Stimulated activated CD4-positive, alpha-beta T cell treated with anti-CD3 and anti-CD28 coated beads, TNF-alpha, amount 100 ng/mL, for 1 hour (primary cell): ENCODE data around the gene MICALL2.
A peak's percentile ranks its signal among the peaks of the same experiment; 100 is the strongest.

ENCODE experiments used
- DNase-seq, 3 donors: peaks; one replicate each; pipeline ENCODE4 v3.0.0-alpha.2; 2020; ENCODE audit warnings: low read depth in 3 of 3, low spot score in 1 of 3

MICALL2 gene

DNA sequence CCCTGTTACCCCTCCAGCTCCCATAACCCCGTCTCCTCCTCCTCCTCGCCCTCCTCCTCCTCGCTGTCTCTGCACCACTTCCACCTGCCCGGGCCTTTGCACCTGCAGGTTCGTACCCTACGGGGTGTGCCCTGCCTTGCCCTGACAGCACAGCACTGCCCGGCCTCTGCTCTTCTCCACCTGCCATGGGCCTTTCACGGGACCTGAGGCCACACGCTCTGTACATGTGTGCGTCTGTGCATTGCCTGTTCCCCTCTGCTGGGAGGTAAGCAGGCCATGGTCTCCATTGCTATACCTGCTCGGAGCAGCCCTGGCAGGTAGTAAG lies 40.0 kb downstream of the MICALL2 start:
- DNase-seq, result no peak

DNA sequence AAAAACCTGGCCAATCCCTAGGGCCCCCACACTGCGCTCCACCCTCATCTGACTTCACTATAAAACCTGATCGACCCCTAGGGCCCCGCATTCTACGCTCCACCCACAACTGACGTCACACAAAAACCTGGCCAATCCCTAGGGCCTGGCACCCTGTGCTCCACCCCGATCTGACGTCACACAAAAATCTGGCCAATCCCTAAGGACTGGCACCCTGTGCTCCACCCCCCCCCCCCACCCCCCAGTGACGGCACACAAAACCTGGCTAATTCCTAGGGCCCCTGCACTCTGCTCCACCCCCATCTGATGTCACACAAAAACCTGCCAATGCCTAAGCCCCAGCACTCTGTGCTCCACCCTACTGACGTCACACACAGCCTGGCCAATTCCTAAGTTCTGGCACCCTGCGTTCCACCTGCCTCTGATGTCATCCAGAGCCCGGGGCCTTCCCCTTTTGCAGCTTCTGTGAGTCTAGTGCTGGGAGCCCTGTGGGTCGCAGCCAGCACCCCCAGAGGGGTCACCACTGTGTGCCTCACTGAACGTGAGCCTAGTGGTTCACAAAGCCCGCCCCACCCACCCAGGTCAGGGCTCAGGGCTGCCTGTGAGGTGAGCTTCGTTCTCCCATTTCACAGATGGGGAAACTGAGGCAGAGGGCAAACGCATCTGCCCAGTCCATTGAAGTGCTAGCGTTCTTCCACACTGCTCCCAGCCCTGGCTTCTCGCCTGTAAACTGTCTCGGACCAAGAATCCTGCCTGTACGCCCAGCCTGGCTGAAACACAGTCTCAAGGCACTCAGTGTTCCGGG lies 40.6 kb downstream of the MICALL2 start:
- DNase-seq, result no peak

DNA sequence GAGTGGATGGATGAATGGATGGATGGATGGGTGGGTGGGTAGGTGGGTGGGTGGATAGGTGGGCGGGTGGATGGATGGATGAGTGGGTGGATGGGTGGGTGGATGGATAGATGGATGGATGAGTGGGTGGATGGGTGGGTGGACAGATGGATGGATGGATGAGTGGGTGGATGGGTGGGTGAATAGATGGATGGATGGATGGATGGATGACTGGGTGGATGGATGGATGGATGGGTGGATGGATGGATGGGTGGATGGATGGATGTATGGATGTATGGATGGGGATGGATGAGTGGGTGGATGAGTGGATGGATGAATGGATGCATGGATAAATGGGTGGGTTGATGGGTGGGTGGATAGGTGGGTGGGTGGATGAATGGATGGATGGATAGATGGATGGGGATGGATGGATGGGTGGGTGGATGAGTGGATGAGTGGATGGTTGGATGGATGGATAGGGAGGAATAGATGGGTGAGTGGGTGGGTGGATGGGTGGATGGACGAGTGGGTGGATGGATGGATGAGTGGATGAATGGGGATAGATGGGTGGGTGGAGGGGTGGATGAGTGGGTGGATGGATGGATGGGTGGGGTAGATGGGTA lies 43.8 kb downstream of the MICALL2 start:
- no peak for DNase-seq

DNA sequence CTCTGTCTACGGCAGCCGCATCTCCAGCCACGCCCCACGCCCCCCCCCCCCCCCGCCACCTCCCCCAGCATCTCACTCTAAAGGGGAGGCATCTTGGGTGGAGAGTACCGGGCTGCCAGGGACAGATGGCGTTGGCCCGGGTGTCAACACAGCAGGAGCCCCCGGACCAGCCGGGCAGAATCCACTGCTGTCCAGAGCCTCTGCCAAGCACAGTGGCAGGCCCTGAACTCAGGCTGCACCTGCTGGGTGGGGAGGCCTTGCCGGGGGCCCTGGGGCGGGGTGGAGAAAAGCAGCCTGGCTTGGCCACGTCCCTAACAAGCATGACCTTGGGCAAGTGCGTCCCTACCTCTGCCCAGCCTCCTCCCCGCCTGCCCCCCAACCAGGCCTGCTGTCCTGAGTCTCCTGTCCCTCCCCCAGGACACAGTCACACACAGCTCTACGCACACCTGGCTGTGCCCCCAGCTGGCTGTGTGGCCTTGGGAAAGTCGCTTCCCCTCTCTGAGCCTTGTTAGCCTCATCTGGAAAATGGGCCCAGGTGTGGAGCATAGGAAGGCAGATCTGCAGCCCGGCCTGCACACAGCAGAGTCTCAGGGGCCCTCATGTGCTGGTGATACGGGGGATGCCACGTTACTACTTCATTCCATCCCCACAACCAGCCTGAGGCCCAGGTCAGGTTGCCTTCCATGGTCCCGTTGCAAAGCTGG lies 45.2 kb downstream of the MICALL2 start:
- no peak for DNase-seq

DNA sequence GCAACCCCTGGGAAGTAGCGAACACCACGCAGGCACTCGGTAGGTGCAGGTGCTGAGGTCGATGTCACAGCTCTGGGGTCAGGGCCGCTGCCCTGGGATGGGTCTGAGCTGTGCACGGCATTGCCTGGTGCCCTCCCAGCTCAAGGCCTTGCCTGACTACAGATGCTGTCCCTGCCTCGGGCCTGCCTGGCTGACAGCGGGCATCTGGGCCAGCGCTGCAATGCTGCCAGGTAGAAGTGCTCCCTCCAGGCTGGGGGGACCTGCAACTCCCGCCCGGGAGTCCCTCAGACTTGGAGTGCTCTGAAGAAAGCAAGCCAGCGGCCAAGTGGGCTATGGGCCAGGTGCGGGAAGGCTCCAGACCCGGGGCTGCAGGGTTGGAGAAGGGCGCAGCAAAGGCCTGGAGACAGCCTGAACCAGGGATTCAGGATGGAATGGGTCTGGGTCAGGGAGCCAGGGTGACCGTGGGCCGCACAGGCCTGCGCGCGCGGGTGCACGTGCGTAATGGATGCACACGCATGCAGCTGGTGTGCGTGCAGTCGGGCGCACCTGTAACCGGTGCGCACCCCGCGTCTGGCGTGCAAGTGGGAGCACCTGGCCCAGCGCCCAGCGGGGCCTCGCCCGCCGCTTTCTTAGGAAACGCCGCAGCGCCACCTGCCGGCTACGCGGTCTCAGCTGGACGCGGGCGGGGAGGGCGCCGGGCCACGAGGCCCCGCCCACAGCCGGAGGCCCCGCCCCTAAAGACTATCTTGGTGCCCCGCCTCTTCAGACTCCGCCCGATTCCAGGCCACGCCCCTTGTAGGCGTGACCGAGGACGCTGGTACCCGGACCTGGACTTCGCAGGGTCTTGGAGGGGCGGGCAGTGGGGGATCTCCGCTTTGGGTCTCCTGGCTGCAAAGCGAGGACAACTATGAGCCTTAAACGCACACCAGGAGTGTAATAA lies 46.7 kb downstream of the MICALL2 start:
- peak; percentile 67 to 93 (median 78) for DNase-seq

DNA sequence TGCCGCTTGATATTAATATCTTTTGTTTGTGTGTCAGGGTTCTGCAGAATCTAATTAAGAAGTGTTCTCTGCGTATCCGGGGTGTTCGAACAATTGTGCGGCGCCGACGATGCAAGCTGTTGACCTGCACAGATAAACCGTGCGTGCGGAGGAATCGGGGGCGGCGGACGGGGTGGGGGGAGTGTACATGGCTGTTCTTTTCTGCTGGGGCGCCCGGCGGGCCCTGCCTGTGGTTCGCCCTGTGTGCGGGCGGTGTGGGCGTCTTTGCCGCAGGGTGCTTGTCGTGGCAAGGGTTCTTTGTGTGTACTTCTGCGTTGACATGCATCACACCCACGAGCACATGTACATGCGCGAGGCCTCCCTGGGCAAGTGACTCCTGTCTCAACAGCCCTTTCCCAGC lies 47.9 kb downstream of the MICALL2 start:
- DNase-seq, result no peak

DNA sequence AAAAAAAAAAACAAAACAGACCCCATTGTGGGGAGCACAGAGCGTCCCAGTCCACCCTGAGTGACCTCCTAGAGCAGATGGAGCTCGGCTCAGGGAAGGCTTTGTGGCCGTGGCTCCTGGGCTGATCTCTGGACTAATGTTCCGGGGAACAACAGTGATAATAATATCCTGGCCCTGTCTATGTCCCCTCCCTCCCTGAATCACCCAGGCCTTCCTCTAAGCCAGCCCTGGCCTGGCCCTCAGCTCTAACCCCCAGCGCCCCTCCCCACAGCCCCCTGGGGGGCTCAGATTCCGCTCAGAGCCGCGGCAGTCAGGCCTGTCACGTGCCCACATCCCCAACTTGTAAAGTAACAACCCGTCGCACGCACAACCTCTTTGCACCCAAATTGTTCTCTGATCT lies 48.3 kb downstream of the MICALL2 start:
- no peak for DNase-seq

DNA sequence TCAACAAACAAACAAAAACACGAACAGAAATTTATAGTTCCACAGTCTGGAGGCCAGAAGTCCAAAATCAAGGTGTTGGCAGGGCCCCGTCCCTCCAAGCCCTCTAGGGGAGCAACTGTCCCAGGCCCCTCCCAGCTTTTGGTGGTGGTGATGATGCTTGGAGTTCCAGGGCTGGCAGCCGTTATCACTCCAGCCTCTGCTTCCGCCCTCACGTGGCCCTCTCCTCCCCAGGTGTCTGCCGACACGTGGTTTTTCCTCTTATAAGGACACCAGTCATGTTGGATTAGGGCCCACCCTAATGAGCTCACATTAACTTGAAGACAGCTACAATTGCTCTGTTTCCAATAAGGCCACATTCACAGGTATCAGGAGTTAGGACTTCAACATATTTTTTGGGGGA lies 49.7 kb downstream of the MICALL2 start:
- DNase-seq, result no peak

DNA sequence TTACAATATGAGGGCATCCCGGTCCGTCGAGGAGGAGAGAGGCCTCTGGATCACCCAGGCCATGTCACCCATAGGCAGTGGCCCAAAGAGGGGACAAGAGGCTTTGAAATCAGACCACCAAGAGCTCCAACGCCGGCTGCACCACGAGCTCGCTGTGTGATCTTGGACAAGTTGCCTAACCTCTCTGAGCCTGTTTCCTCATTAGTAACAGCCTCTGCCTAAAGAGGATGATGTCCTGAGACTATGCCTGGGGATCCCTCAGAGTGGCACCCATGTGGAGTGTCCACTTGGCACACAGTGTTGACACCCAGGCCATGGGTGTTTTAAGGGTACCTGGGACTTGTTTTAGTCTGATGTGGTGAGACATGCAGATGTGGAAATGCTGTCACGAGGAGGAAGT lies 50.8 kb downstream of the MICALL2 start:
- no peak for DNase-seq

DNA sequence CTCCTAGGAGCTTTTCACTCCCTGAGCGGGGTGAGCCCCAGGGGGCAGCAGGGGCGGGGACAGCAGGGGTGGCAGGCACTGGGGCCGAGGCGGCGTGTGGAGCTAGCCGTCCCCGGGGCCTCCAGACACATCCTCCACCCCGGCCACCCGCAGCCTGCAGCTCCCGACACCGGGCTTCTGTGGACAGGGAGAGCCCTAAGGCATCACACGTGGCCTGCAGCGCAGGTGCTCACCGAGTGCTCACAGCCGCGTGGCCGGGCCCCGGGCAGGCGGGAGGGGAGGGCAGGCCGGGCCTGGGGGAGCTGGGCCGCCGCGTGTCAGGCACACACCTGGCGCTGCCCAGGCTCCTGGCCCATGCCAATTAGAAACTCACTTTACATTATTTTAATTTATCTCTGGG lies 51.4 kb downstream of the MICALL2 start:
- DNase-seq, result no peak

DNA sequence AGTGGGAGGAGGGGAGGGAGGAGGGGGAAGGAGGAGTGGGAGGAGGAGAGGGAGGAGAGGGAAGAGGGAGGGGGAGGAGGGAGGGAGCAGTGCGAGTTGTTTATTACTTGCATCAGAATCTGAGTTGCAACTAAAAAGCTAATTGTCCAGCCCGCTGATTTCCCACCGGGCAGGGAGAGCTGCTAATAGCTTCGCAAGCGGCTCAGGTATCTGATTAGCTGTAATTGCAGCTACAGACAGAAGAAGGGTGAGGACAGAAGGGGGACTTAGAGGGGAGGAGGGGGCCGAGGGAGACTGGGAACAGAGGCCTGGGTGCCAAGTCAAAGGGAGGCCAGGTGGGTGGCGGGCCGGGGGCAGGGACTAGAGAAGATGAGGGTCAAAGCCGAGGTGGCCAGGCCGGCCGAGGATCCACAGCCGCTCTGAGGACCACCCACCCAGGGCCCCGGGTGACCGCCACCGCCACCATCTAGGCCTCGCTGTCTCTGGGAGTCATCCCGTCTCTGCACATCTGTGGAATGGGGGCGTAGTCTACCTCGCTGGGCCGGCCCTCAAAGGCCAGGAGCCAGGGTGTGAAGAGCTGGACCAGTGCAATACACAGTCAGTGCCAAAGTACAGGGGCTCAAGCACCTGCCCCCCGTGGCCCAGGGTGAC lies 54.2 kb downstream of the MICALL2 start:
- DNase-seq, result no peak

DNA sequence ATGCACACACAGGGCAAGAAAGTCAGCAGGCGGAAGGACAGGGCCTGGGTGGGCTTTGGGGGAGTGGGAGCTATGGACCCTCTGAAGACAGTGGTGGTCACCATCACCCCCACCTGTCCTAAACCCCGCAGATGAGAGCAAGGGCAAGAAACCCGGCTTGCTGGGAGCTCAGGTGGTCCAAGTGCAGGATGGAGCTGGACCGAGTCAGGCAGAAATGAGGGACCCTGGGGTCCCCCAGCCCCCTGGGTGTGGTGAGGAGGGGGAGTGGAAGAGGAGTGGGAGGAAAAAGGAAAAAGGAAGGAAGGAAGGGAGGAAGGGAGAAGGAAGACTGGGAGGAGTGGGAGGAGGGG lies 54.8 kb downstream of the MICALL2 start:
- no peak for DNase-seq

DNA sequence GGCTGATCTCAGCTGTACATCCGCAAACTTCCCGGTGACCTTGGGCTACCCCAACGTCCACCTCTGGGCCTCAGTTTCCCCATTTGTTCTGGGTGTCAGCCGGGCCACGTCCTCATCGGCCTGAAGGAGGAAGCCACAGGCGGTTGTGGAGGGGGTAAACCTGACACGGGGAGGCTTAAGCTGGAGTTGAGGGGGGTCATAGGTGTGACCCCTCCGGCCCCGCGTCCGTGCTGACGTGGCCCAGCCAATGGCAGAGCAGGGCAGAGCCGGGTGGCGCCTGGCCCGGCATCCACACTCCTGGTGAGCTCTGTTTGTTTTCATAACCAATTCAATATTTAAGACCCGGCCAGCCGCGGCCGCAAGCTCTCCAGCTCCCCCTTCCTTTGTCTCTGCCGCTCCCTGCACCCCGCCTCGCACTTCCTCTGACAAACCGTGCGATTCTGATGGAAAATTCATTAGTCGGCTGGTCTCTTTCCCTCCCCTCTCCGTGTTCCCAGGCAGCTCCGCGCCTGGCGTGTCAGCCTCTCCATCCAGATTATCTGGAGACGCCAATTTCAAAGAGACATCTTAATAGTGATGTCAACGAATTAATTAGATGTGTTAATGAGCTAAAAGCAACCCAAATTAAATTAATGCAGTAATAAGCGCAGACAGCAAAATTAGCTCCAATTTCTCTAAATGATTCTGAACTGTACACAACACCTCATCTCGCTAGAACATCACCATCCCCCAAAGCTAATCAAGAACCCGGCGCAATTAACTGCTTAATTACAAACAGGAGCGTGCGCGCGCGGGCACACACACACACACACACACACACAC lies 55.4 kb downstream of the MICALL2 start:
- no peak for DNase-seq

DNA sequence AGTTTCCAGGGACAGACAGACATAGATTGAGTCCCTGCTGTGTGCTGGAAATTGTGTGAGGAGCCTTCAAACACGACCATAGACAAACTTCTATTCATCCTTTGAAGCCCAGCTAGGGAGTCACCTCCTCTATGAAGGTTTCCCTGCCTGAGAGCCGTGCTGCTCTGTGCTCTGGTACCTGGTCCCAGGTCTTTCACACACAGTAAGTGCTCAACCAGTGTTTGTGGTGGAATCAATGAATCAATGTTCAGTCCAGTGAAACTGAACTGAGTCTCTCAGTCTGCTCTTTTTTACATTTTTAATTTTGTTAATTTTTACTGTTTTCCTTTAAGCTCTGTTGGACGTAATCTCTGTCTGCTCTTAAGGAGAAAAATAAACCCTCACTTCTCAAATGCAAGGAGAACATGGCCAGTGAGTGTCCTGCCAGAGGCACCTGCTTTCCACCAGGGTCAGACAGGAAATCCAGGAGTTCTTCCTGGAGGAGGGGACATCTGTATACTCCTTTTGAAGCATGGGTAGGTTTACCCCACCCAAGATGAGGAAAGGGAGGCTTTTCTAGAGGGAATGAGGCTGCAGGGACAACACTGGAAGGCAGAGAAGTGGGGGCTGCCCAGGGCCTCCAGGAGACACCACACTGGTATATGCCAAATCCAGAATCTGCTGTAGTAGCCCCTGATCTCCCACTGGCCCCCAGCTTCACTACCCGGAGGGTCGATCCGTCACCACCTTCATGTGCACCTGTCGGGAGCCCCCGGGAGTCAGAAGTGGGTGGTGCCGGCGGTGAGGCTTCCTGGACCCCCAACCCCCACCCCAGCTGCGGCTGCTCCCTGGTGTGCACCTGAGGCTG lies 56.3 kb downstream of the MICALL2 start:
- DNase-seq, result no peak

DNA sequence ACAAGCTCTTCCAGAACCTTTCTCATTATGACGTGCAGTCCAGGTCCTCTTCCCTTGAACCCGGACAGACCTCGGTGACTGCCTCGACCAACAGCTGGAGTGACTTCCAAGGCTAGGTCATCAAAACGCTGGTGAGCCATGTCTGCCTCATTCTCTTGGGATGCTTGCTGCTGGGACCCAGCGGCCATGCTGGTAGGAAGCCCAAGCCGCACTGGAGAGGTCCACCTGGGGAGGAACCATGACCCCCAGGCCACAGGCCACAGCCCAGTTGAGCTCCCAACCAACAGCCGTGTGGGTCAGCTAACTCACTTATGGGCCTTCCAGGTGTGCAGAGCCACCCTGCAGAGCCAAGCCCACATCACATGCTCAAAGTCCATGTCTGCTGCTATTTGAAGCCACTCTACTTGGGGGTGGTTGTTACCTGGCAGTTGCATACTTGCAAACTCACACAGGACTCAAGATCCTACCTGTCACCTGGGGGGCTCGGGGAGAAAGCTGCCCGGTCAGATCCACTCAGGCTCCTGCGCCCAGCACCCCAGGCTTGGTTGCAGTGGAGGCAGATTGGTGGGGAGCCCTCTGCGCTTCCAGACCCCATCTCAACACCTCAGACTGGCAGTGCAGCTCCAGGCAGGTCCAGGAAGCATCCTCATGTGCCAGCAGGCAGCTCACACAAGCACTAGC lies 57.0 kb downstream of the MICALL2 start:
- DNase-seq, result no peak

DNA sequence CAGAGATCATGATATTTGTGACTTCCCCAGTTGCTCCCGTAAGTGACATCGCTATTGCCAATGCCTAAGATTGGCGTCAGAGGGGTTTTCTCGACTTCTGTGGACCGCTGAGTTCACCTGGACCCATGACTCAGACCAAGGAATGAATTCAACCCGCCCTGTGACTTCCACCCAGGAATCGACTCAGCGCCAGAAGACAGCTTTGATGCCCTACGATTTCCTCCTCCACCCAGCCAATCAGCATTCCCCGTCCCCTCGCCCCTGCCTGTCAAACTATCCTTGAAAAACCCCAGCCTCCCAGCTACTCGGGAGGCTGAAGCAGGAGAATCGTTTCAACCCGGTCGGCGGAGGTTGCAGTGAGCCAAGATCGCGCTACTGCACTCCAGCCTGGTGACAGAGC lies 58.3 kb downstream of the MICALL2 start:
- DNase-seq, result no peak

DNA sequence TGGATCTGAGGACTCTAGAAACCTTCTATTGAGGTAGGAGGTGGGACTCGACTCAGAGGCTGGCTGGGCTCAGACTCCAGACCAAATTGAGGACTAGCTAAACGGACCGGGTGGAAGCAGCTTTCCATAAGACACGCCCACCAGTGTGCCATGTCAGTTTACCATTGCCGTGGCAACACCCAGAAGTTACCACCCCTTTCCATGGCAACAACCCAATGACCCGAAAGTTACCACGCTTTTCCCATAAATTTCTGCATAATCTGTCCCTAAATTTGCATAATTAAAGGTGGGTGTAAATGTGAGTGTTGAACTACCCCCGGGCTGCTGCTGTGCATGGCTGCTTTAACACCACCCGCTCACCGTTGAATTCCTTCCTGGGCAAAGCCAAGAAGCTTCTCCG lies 58.9 kb downstream of the MICALL2 start:
- DNase-seq, result no peak

DNA sequence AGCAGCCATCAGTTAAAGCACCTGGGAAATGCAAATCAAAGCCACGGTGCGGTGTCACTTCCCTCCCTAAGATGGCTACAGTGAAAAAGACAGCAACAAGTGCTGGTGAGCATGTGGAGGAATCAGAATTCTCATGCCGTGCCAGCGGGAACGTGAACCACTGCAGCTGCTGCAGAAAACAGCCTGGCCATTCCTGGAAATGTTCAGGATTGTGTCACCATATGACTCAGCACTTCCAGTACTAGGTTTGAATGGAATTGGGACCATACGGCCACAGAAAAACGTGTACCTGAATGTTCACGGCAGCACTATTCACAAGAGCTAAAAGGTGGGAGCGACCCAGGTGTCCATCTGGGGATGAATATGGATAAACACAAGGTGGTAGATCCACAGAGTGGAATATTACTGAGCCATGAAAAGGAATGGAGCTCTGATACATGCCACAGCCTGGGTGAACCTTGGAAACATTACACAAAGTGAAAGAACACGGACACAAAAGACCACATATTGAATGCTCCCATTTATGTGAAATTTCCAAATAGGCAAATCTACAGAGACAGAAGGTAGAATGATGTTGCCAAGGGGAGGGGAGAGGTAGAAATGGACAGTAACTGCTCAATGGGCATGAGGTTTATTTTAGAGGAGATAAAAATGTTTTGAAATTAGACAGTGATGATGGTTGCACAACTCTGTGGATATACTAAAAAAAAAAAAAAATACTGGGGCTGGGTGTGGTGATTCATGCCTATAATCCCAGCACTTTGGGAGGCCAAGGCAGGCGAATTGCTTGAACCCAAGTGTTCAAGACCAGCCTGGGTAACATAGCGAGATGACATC lies 61.6 kb downstream of the MICALL2 start:
- no peak for DNase-seq
